Measurements from ENCODE around the gene CCL20.

The CCL20 gene

DNA sequence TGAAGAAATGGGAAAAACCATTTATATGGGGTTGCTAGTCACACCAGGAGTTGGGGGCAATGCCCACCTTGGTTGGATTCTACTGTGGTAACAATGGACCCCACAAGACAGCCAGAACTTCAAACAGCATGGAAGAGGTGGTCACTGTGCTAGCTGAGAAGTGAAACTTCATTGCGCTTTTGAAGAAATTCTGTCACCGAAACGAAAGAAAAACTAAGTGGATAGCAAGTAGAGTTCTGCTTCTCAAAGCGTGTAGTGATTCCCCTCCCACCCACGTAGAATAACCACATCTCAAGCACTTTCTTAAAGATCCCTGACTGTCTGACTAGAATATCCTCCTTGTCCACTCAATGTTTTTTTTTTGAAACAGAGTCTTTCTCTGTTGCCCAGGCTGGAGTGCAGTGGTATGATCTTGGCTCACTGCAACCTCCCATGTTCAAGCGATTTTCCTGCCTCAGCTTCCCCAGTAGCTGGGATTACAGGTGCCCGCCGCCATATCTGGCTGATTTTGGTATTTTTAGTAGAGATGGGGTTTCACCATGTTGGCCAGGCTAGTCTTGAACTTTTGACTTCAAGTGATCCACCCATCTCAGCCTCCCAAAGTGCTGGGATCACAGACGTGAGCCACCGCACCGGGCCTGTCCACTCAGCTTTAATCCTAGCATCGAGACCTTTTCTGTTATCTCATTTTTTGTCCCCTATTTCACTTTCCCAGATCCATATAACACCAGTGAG is 30.1 kb upstream of the CCL20 start (continued):
- TF ChIP-seq ZNF558 (tag by site-specific recombination; IDR thresholded peaks at IDR 0.05) (no peak), ZIC2 (tag by site-specific recombination; IDR thresholded peaks at IDR 0.05) (no peak), ZFP37 (tag by site-specific recombination; IDR thresholded peaks at IDR 0.05) (no peak), ZNF223 (tag by site-specific recombination; IDR thresholded peaks at IDR 0.05) (no peak), ZNF157 (tag by site-specific recombination; IDR thresholded peaks at IDR 0.05) (no peak), ZSCAN23 (tag by site-specific recombination; IDR thresholded peaks at IDR 0.05) (no peak)

DNA sequence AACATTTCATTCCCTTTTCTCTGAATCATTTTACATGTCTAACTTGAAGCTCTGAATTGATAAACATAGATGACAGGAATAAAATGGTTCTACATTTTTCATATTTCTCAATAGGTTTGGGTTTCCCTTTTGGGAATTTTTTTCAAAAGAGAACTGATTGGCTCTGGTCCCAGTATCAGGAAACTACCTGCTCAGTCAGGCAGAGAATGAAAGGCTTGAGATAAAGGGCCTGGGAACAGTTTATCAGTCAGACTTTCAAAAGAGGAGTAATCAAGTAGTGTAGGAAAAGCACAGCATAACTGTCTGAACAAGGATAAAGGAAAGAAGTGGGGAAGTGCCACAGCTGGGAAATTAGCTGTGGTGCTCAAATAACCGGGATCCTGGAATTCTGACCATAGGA is 28.3 kb upstream of the CCL20 start:
- Histone ChIP-seq H3K4me3 (ENCODE audit: low read depth, low read length) (no peak overlapping the region), H3K4me1 (ENCODE audit: control insufficient read depth, insufficient read depth, low read length) (no peaks in the 10 kb centered on the region), H3K36me3 (ENCODE audit: control insufficient read depth in 2 of 2, insufficient read depth in 1 of 2, low read length in 2 of 2) (no peaks in the 10 kb centered on the region), H3K9me3 (ENCODE audit: control insufficient read depth, insufficient read depth, low read depth, low read length) (no peaks in the 10 kb centered on the region), H3K27ac (ENCODE audit: extremely low read depth, low read depth, low read length) (no peak overlapping the region)
- CTCF ChIA-PET: interaction anchor here (0.6 kb wide), 1 partner anchor 140 kb away, joined by 4 read pairs; no protein-coding TSS in a partner anchor
- no peak for TF ChIP-seq HOXD13 (CRISPR knock-in tag; IDR thresholded peaks at IDR 0.05; ENCODE audit: borderline replicate concordance)
- POLR2A ChIA-PET: no interaction called here

GRCh38 chr2:227788561-227789018 is 25.1 kb upstream of the CCL20 start:
- Histone ChIP-seq H3K36me3 (ENCODE audit: control insufficient read depth in 2 of 2, insufficient read depth in 1 of 2, low read length in 2 of 2) (no peaks in the 10 kb centered on the region), H3K4me3 (ENCODE audit: low read depth, low read length) (no peak overlapping the region), H3K9me3 (ENCODE audit: control insufficient read depth, insufficient read depth, low read depth, low read length) (no peaks in the 10 kb centered on the region), H3K4me1 (ENCODE audit: control insufficient read depth, insufficient read depth, low read length) (no peaks in the 10 kb centered on the region), H3K27ac (ENCODE audit: extremely low read depth, low read depth, low read length) (no peak overlapping the region)
- TF ChIP-seq ZNF596 (tag by site-specific recombination; IDR thresholded peaks at IDR 0.05) (no peak), ZSCAN30 (tag by site-specific recombination; IDR thresholded peaks at IDR 0.05) (no peak), ZNF121 (tag by site-specific recombination; IDR thresholded peaks at IDR 0.05) (no peak), SETDB1 (IDR thresholded peaks at IDR 0.05; ENCODE audit: insufficient read length, low read length) (peak; percentile 59), ATF2 (tag by site-specific recombination; IDR thresholded peaks at IDR 0.05; ENCODE audit: low read depth) (no peak), ZNF24 (tag by site-specific recombination; IDR thresholded peaks at IDR 0.05) (no peak), ZNF544 (tag by site-specific recombination; IDR thresholded peaks at IDR 0.05) (no peak)
- ChIA-PET CTCF (no interaction called here), POLR2A (no interaction called here)

DNA sequence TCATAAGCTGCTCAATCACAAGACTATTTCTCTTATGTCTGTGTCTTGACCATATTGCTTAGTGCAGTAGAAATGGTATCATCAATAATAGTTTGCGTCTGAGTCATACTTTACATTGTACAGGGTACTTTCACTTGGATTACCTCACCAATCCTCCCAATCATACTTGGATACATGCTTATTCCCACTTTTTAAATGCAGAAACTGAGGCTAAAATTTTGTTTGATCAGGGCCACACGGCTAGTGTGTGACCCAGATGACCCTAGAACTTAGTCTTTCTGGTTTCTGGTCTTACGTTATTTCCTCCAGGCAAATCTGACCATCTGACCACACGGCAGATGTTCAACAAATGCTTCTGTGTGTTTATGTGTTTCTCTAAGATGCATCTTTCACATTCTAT is 23.8 kb upstream of the CCL20 start:
- ChIA-PET CTCF (no interaction called here), POLR2A (no interaction called here)
- Histone ChIP-seq H3K27ac (ENCODE audit: extremely low read depth, low read depth, low read length) (no peak overlapping the region), H3K36me3 (ENCODE audit: control insufficient read depth in 2 of 2, insufficient read depth in 1 of 2, low read length in 2 of 2) (no peaks in the 10 kb centered on the region), H3K4me3 (ENCODE audit: low read depth, low read length) (no peak overlapping the region), H3K4me1 (ENCODE audit: control insufficient read depth, insufficient read depth, low read length) (no peaks in the 10 kb centered on the region), H3K9me3 (ENCODE audit: control insufficient read depth, insufficient read depth, low read depth, low read length) (no peaks in the 10 kb centered on the region)
- TF ChIP-seq BCL11B (tag by site-specific recombination; IDR thresholded peaks at IDR 0.05; ENCODE audit: low read depth) (no peak), SP3 (tag by site-specific recombination; IDR thresholded peaks at IDR 0.05) (no peak), ZNF292 (tag by site-specific recombination; IDR thresholded peaks at IDR 0.05; ENCODE audit: borderline replicate concordance, low read depth) (no peak)
